Stimulated activated naive CD4-positive, alpha-beta T cell (primary cell): Measurements from ENCODE around the gene MKRN2.
"Not testable (repeated sequence)": the region's sequence is repeated elsewhere in the genome, so short reads cannot be mapped to it uniquely, and the experiment has no call there.

Source experiments
- DNase-seq, 6 experiments: peaks; one replicate each; lab custom pipeline; 2025; lab: John Stamatoyannopoulos, UW

MKRN2 gene

GRCh38 chr3:12630843-12631242 lies 74.0 kb downstream of the MKRN2 start:
- DNase-seq, result not testable (repeated sequence)

- DNase-seq, result no peak
Measured at GRCh38 chr3:12632523-12632922, 75.6 kb downstream of the MKRN2 start.

- DNase-seq, result no peak
Measured at GRCh38 chr3:12633108-12633507, 76.2 kb downstream of the MKRN2 start.
